Measurements from ENCODE around the gene SYTL5. TPM values are rescaled to one million over a fixed set of nuclear protein-coding genes. Genes with fewer than 3 reads are reported as not detected.

SYTL5 gene
- total and polyA plus RNA-seq, 4 donors: 0.09 to 2.8 (median 1.0) TPM

GRCh38 chrX:37993837-37994619 is 12.3 kb upstream of the SYTL5 start:
- no peaks in the 10 kb centered on the region for H3K36me3 ChIP-seq (ENCODE audit: control insufficient read depth in 4 of 4, insufficient read depth in 3 of 4, low read depth in 1 of 4, low read length in 3 of 4)
- no peak overlapping the region for H3K9ac ChIP-seq (ENCODE audit: low read depth in 1 of 2, low read length in 2 of 2)
- no peaks in the 10 kb centered on the region for H3K9me3 ChIP-seq (ENCODE audit: control insufficient read depth in 4 of 4, low read length in 3 of 4)
- no peak overlapping the region for H3K4me3 ChIP-seq (ENCODE audit: low read depth in 1 of 3, low read length in 3 of 3)
- DNase-seq (ENCODE audit: low spot score): no peak
- 76% methylated on average over 7 of the region's 7 CpGs for WGBS
- no peaks in the 10 kb centered on the region for H3K4me1 ChIP-seq (ENCODE audit: control insufficient read depth in 4 of 4, insufficient read depth in 4 of 4, low read length in 3 of 4)
- no peak overlapping the region for H3K27ac ChIP-seq (ENCODE audit: low read depth in 1 of 2, low read length in 2 of 2)
- H3K27me3 ChIP-seq (ENCODE audit: control insufficient read depth in 4 of 4, insufficient read depth in 4 of 4, low read length in 3 of 4): no peaks in the 10 kb centered on the region
- TF ChIP-seq ZBTB33 (IDR thresholded peaks at IDR 0.05) (no peak), HNF4G (IDR thresholded peaks at IDR 0.05) (no peak), JUND (IDR thresholded peaks at IDR 0.05) (no peak), YY1 (IDR thresholded peaks at IDR 0.05) (no peak), HNF4A (conservative IDR thresholded peaks at IDR 0.05) (no peak), GABPA (IDR thresholded peaks at IDR 0.05 in 1 of 2, conservative IDR thresholded peaks at IDR 0.05 in 1 of 2) (no peak), MAX (IDR thresholded peaks at IDR 0.05) (no peak), TAF1 (conservative IDR thresholded peaks at IDR 0.05) (no peak), FOXA2 (IDR thresholded peaks at IDR 0.05) (no peak), FOXA1 (IDR thresholded peaks at IDR 0.05) (no peak), EGR1 (IDR thresholded peaks at IDR 0.05; ENCODE audit: low read depth in 2 of 2) (no peak), RXRA (IDR thresholded peaks at IDR 0.05) (no peak), CTCF (IDR thresholded peaks at IDR 0.05; ENCODE audit: low read depth, low read length, missing input control) (no peak), REST (IDR thresholded peaks at IDR 0.05) (no peak), SP1 (IDR thresholded peaks at IDR 0.05) (no peak), RAD21 (IDR thresholded peaks at IDR 0.05) (no peak), NR2F2 (IDR thresholded peaks at IDR 0.05) (no peak)
- TF ChIP-seq, protein P1, sequence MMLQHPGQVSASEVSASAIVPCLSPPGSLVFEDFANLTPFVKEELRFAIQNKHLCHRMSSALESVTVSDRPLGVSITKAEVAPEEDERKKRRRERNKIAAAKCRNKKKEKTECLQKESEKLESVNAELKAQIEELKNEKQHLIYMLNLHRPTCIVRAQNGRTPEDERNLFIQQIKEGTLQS (IDR thresholded peaks at IDR 0.05): no peak

All from liver (tissue), 9 donors.